K562 (cell line): Measurements from ENCODE around the gene KLK1. TPM values are rescaled to one million over a fixed set of nuclear protein-coding genes. Genes with fewer than 3 reads are reported as not detected.
A peak's percentile ranks its signal among the peaks of the same experiment; 100 is the strongest.

Experiments
- ARID4B ChIP-seq: sonication (generic); formaldehyde crosslinking; IDR thresholded peaks from 2 replicates; pipeline ENCODE4 v1.8.0; 2022; ENCODE audit warnings: mild to moderate bottlenecking, missing genetic modification reagents
- CREB3 ChIP-seq: fragments of 450-650 bp; conservative IDR thresholded peaks from 2 replicates; pipeline ENCODE4 v1.6.1; 2016; ENCODE audit warnings: missing genetic modification characterization, low read depth, mild to moderate bottlenecking, missing compliant biosample characterization, moderate library complexity
- FOXP1 ChIP-seq: sonication (generic); formaldehyde crosslinking; IDR thresholded peaks from 2 replicates; pipeline ENCODE4 v1.8.0; 2022; ENCODE audit warnings: mild to moderate bottlenecking, missing genetic modification reagents
- HDAC2 ChIP-seq: fragments of 450-650 bp; IDR thresholded peaks from 2 replicates; pipeline ENCODE4 v1.6.1; 2016; ENCODE audit warnings: mild to moderate bottlenecking
- L3MBTL2 ChIP-seq: fragments of 450-650 bp; IDR thresholded peaks from 2 replicates; pipeline ENCODE4 v1.6.1; 2016; ENCODE audit warnings: mild to moderate bottlenecking, moderate library complexity
- LARP7 ChIP-seq: fragments of 450-650 bp; IDR thresholded peaks from 2 replicates; pipeline ENCODE4 v1.6.1; 2016
- MAX ChIP-seq: sonication (generic); formaldehyde crosslinking; IDR thresholded peaks from 2 replicates; pipeline ENCODE4 v1.9.0; 2022; ENCODE audit warnings: mild to moderate bottlenecking, missing genetic modification reagents
- SAP30 ChIP-seq: fragments of 200-600 bp; sonication (generic); IDR thresholded peaks from 2 replicates; pipeline ENCODE4 v1.6.1; 2012; ENCODE audit warnings: borderline replicate concordance, low read depth, mild to moderate bottlenecking, moderate library complexity, low read length, control low read depth, inconsistent platforms; ENCODE audit not compliant: insufficient read depth, poor library complexity, severe bottlenecking
- TEAD1 ChIP-seq, 2 experiments: fragments of 450-650 bp in 1 of 2; sonication (generic) in 1 of 2; formaldehyde crosslinking; IDR thresholded peaks; 2 replicates each; pipeline versions ENCODE4 v1.4.0 to v1.8.0; 2020 to 2022; ENCODE audit warnings: mild to moderate bottlenecking in 2 of 2, missing genetic modification reagents in 1 of 2
- ZBTB5 ChIP-seq: fragments of 450-650 bp; IDR thresholded peaks from 2 replicates; pipeline ENCODE4 v1.6.1; 2017; ENCODE audit warnings: antibody characterized with exemption
- ZEB2 ChIP-seq: fragments of 450-650 bp; IDR thresholded peaks from 2 replicates; pipeline ENCODE4 v1.6.1; 2016
- ZNF592 ChIP-seq: fragments of 450-650 bp; IDR thresholded peaks from 2 replicates; pipeline ENCODE4 v1.6.1; 2017; ENCODE audit warnings: antibody characterized with exemption, mild to moderate bottlenecking
- polyA plus RNA-seq, 8 experiments: library from polyadenylated mRNA; depleted of rRNA in 4 of 8; stranded (reverse) in 5 of 8; unstranded in 3 of 8; fragments of >200 nt; fragmentation: Nextera tagmentation in 2 of 8; fragmentation: Illumina TruSeq in 1 of 8; extraction: Ambion mirVana in 2 of 8; extraction: Trizol in 1 of 8; gene quantifications; 2 replicates each; pipeline versions ENCODE4 v1.2.1 to v1.2.3, GENCODE V29; 2011 to 2014; ENCODE audit warnings: inconsistent platforms in 1 of 8, missing spikeins in 1 of 8
- total RNA-seq, 7 experiments: library from RNA; depleted of rRNA in 6 of 7; stranded (reverse); fragments of >200 nt in 6 of 7; fragmentation: Illumina TruSeq in 2 of 7; extraction: Trizol in 2 of 7; gene quantifications; 2 replicates each; pipeline versions ENCODE4 v1.2.1 to v1.2.3, GENCODE V29; 2011 to 2021; ENCODE audit warnings: low replicate concordance in 1 of 7

The KLK1 gene
- total and polyA plus RNA-seq, 9 of the 15 experiments (the other 6 are each of a cell fraction or from before 2014, with no cell fraction given), result 0.87 to 15.4 (median 9.1) TPM

GRCh38 chr19:50820086-50820485, 3.5 kb downstream of the KLK1 start (continued):
- TF ChIP-seq FOXP1 (peak; percentile 59; the same call in 1 of the 2 replicates), MAX (CRISPR knock-in tag) (peak; percentile 70), ARID4B (peak; percentile 39; the same call in 1 of the 2 replicates), SAP30 (peak; percentile 11), ZNF592 (peak; percentile 80), LARP7 (no peak), TEAD1 (CRISPR knock-in tag; IDR thresholded peaks at IDR 0.05) (0 out of 4 replicates have a peak, but pooled peaks of 1 of the 2 experiments have one; percentile 57), ZBTB5 (no peak), ZEB2 (no peak), HDAC2 (0 out of 2 replicates have a peak, but pooled peaks have one; percentile 17), CREB3 (tag) (0 out of 2 replicates have a peak, but pooled peaks have one; percentile 29), L3MBTL2 (peak; percentile 95)
